ENCODE results near the gene CRB2.

GRCh38 chr9:123391233-123391632, 35.2 kb downstream of the CRB2 start:
- TF ChIP-seq REST (IDR thresholded peaks at IDR 0.05; ENCODE audit: insufficient replicate concordance, low read depth) (no peak), CTCF (IDR thresholded peaks at IDR 0.05; ENCODE audit: insufficient read depth, low read length) (no peak), POLR2AphosphoS5 (IDR thresholded peaks at IDR 0.05; ENCODE audit: low read depth) (no peak)
